HG03442 (cell line): ENCODE measurements around the gene COL23A1.
"Not testable (repeated sequence)": the region's sequence is repeated elsewhere in the genome, so short reads cannot be mapped to it uniquely, and the experiment has no call there.

Source experiments
- ATAC-seq: cut with Tn5 transposase; IDR thresholded peaks from one replicate; pipeline ENCODE4 v1.9.1; 2021; ENCODE audit warnings: mild to moderate bottlenecking, moderate library complexity; ENCODE audit not compliant: unreplicated experiment

The COL23A1 gene

GRCh38 chr5:178317727-178318126 is 272.5 kb downstream of the COL23A1 start:
- ATAC-seq, result not testable (repeated sequence)

GRCh38 chr5:178314961-178315820 is 275.0 kb downstream of the COL23A1 start:
- ATAC-seq, result no peak

GRCh38 chr5:178314061-178314660 is 276.0 kb downstream of the COL23A1 start:
- no peak for ATAC-seq

DNA sequence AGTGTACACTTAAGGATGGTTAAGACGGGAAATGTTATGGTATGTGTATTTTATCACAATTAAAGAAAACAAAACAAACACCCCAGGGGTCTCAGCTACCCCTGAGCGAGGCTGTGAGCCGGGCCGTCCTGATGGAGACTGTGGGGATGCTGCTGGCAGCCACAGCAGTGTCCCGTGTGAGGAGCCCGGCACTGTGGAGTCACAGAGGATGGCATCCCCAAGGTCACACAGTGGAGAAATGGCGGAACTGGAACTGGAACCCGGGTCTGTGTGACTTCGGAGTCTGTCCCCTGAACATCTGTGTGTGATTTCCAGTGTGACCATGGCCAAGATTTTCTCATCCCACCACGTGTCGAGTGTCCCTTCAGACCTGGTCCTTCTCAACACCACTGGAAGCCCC is 276.9 kb downstream of the COL23A1 start:
- ATAC-seq, result no peak

DNA sequence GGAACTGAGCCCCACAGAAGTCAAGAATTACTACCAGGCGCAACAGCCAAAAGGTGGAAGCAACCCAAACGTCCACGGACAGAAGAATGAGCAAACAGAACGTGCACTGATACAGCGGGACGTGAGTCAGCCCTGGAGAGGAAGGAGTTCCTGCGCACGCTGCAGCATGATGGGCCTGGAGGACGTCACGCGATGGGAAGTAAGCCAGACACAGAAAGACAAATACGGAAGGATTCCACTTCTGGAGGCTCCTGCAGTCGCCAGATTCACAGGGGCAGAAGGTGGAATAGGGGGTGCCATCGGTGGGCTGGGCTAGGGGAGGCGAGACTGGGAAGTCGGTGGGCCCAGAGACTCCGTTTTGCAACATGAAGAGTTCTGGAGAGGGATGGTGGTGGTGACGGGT is 277.3 kb downstream of the COL23A1 start:
- ATAC-seq, result no peak

- ATAC-seq, result no peak
These were observed 279.9 kb downstream of the COL23A1 start for GRCh38 chr5:178310130-178310865.

DNA sequence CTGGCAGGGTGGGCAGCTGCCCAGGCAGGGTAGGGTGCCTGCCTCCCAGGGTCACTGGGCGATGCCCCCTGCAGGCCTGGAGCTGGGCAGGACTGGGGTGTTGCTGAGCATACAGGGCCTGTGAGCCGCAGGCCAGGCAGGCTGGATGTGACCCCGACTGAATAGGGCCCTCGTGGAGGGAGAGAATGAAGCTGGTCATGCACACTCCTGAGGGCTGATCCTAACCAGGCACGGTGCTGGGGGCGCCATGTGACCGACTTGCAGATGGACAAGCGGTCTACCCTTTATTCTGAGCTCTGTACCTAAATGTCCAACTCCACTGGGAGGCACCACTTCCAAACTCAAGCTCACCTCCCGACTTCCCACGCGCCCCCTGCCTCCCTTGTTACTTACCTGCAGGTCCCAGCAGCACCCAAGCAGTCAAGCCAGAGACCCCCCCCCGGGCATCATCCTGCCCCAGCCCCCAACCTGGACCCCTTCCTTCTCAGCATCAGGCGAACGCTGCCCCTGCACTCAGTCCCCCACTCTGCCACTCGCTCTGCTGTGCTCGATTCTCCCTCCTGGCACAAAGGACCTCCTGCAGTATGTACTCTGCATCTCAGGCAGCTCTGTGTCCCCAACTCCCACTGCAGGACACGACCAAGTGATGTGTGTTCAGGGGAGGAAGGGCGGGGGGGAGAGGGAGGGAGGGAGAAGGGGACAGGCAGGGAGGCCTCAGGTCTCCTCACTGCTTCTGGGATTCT is 280.8 kb downstream of the COL23A1 start:
- no peak for ATAC-seq

DNA sequence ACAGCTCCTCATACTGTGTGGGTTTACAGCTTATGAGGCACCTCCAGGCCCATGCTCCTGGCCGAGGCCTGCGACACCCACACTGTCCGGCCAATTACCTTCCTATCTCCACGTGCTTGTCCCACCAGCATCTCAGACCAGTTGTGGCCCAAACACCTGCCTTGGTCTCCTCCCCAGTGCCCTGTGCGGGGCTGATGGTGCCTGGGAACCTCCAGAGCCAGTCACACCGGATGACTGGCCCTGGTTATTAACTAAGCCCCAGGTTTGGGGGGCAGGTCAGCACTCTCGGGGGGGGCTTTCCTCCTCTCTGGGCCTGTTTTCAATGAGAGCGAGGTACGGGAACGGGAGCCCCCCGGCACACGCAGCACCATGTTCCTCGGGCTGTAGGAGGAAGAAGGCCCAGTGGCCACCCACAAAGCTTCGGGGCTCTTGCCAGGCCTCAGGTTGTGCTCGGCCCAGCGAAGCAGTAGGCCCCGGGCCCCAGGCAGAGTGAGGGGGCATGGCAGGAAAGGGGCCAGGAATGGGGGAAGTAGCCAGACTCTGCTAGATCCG is 281.6 kb downstream of the COL23A1 start:
- no peak for ATAC-seq

- ATAC-seq, result no peak
These were observed 282.7 kb downstream of the COL23A1 start for GRCh38 chr5:178307267-178308045.

DNA sequence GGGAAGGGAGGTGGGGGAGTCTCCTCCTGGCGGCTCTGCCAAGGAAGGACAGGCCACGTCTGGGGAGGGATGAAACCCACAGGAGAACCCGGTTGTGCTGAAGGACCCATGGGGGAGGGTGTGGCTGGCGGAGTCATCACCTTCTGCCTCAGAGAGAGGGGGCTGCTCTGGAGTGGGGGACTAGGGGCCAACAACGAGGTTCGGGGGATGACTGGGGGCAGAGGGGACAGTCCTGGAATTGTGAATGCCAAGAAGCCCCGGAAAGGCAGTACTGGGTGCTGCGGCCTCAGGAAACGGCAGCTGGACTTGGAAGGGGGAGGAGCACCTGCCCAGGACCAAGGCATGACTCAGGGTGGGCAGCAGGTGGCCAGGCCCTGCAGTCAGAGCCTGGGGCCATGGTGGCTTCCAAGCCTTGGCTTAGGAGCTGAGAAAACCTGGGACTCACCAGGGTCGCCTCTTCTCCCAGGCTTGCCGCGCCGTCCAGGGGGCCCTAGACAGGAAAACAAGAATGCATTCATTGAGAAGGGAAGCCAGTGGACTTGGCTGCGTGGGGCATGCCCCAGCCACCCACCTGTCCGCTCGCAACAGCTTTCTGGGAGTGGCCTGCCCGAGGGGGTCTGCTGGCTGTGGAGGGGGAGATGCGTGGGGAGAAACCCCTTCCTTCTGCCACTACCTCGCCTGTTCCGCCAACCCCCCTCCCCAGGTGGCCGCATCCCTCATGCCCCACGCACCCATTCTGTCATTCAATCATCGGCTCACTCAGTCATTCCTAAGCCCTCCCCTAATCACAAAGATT is 283.6 kb downstream of the COL23A1 start:
- ATAC-seq, result no peak

GRCh38 chr5:178305801-178306200 is 284.4 kb downstream of the COL23A1 start:
- ATAC-seq, result no peak

DNA sequence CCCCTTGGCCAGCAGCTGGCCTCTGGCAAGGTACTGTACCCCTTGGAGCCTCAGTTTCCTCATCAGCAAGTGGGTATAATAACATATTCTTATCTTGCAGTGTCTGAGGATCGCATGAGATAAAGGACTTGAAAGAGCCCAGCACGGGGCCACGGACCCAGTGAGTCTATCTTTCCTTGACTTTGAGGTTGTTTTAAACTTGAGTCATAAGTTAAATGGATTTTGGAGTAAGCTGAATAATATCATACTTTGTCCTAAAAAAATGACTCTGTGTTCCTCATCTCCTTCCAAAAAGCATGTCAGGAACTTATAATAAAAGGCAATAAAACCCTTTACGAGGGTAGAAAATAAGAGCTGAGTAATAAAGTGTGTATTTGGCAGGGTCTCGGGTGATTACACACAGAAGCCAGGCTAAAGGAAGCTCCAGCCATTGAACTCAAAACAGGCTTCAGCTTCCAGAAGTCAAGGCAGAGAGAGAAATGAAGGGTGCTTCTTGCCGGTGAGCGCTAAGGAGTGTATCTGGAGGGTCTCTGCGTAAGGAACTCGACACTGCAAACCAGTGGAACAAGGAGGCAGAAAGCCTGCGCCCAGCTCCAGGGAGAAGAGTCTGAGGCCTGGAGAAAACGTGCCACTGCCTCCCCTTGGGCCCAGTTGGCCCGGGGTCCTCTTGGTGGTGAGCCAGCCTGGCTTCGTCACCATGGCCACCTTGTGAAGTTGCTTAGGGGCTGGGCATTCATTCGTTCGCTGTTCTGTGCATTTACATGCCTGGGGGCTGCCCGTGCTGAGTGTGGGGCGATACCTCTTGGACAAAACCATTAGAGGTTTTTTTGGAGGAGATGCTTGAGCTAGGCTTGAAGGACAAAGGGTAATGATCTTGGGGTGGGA is 285.2 kb downstream of the COL23A1 start:
- no peak for ATAC-seq

GRCh38 chr5:178304016-178304415 is 286.2 kb downstream of the COL23A1 start:
- no peak for ATAC-seq

GRCh38 chr5:178302321-178302720 is 287.9 kb downstream of the COL23A1 start:
- ATAC-seq, result not testable (repeated sequence)

GRCh38 chr5:178301641-178302040 is 288.6 kb downstream of the COL23A1 start:
- no peak for ATAC-seq

- ATAC-seq, result no peak
These were observed 291.8 kb downstream of the COL23A1 start for GRCh38 chr5:178298283-178298807.

- ATAC-seq, result no peak
These were observed 292.4 kb downstream of the COL23A1 start for GRCh38 chr5:178297751-178298150.

- no peak for ATAC-seq
These were observed 294.1 kb downstream of the COL23A1 start for GRCh38 chr5:178296066-178296465.
